Activated naive CD4-positive, alpha-beta T cell treated with anti-CD3 and anti-CD28 coated beads, Interleukin-2, amount 10 ng/mL, durations not matched to agents 7 days and 5 days (primary cell): Measurements from ENCODE around the gene DNAI4.

Experiments
- CTCF ChIA-PET: fragments of 350-600 bp; sonication (Branson Sonifier 250); formaldehyde crosslinking; loops from one replicate; lab custom pipeline; 2021; ENCODE audit warnings: antibody characterized with exemption; lab: Charles Lee
- DNase-seq: peaks from one replicate; pipeline ENCODE4 v3.0.0-alpha.2; 2020
- H3K27ac Mint-ChIP-seq: one replicate; pipeline ENCODE4 v1.8.0; 2021; ENCODE audit warnings: mild to moderate bottlenecking, moderate library complexity, mixed read lengths
- H3K27me3 Mint-ChIP-seq: one replicate; pipeline ENCODE4 v1.8.0; 2021; ENCODE audit warnings: mild to moderate bottlenecking, mixed read lengths
- H3K36me3 Mint-ChIP-seq: one replicate; pipeline ENCODE4 v1.8.0; 2021; ENCODE audit warnings: mixed read lengths
- H3K4me1 Mint-ChIP-seq: one replicate; pipeline ENCODE4 v1.8.0; 2021; ENCODE audit warnings: mixed read lengths
- H3K4me3 Mint-ChIP-seq: one replicate; pipeline ENCODE4 v1.8.0; 2021; ENCODE audit warnings: mild to moderate bottlenecking, moderate library complexity, mixed read lengths
- H3K9me3 Mint-ChIP-seq: one replicate; pipeline ENCODE4 v1.8.0; 2021; ENCODE audit warnings: mixed read lengths

DNAI4 gene

DNA sequence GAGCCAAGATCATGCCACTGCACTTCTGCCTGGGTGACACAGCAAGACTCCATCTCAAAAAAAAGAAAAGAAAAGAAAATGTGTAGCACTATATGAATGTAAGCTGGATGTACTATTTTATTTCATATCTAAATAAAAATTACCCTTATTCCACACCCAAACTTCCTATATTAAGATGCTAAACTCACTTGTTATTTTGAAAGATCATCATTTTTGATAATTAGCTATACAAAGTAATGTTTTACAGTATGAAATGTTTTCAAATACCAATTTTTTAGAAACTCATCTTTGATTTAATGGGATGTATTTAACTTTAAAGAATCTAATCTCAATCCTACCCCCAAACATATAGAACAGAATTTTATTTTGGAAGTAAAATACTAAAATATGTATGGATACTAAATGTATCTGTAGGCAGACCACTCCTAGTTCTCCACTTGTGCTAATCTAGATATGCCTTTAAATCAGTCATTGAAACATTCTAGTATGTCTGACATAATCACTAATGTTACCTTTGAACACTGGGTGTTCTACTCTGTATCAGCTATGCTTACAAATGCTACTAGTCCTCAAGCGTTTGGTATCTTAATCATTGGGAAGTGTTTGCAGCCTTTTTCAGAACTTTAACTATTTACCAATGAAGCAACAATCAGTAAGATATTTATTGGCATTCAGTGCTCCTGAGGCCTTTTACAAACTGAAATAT, 13.0 kb upstream of the DNAI4 start:
- Mint-ChIP-seq H3K27ac (no peak overlapping the region), H3K4me3 (no peak overlapping the region), H3K9me3 (no peaks in the 10 kb centered on the region), H3K27me3 (no peaks in the 10 kb centered on the region), H3K4me1 (peaks cover 76% of the 10 kb centered on the region), H3K36me3 (peaks cover 29% of the 10 kb centered on the region)
- CTCF ChIA-PET = interaction anchor here (0.7 to 1.5 kb wide), 3 partner anchors 13 to 747 kb away, joined by 3 read pairs; partner anchors contain the start of genes DNAI4 and MIER1
- DNase-seq = no peak

DNA sequence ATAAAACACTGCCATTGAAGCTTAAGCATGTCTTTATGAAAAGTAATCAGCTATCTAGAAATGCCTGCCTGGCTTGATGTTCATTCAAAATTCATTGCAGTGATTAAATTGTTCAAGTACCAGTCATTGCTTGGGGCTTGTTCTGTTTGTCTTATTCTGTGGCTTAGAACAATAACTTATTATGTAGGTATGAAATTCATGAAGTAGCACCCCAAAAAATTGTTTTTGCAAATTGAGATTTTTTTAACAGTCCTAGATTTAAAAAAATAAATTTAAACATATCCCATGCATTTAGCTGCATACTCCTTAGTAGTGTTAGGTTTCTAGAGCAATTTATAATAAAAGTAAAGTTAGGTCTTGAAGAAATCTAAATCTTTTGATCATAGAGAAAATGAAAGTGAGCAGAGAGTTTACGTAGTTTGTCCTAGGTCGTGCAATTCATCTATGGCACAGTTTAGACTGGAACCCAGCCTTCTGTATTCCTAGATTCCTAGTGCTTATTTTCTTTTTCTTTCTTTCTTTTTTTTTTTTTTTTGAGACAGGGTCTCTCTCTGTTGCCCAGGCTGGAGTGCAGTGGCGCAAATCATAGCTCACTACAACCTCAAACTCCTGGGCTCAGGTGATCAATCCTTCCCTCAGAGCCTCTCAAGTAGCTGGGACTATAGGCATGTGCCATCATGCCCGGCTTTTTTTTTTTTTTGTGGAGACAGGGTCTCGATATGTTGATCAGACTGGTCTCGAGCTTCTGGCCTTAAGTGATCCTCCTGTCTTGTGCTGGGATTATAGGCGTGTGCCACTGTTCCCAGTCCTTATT, 9.4 kb upstream of the DNAI4 start:
- Mint-ChIP-seq H3K36me3 (peaks cover 21% of the 10 kb centered on the region), H3K4me1 (peaks cover 68% of the 10 kb centered on the region), H3K27ac (peak overlapping the region; percentile 90), H3K27me3 (no peaks in the 10 kb centered on the region), H3K4me3 (peak overlapping the region; percentile 67), H3K9me3 (no peaks in the 10 kb centered on the region)
- no peak for DNase-seq
- CTCF ChIA-PET = interaction anchor here (1.5 kb wide), 1 partner anchor 215 kb away, joined by 4 read pairs; no protein-coding TSS in a partner anchor

DNA sequence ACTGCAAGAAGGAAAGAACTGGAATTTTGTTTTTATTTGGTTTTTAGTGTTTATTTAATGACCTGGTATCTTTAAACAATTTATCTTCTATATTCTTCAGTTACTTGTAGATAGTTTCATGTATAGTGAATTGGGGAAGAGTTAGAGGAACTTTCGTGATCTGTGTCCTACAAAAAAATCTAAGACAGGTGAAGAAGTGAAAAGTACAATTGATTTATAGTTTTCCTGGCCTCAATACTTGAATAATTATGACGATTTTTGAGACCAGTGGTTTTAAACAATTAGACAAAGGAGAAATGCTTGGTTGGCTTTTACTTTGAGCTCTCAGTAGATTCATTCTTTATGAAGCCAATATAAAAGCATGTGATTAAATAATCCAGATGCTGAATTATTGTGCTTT, 7.6 kb upstream of the DNAI4 start:
- peak overlapping the region; percentile 59 for H3K4me3 Mint-ChIP-seq
- no peaks in the 10 kb centered on the region for H3K27me3 Mint-ChIP-seq
- CTCF ChIA-PET = no interaction called here
- H3K36me3 Mint-ChIP-seq = peaks cover 25% of the 10 kb centered on the region
- H3K27ac Mint-ChIP-seq = peak overlapping the region; percentile 43
- no peak for DNase-seq
- H3K9me3 Mint-ChIP-seq = no peaks in the 10 kb centered on the region
- peaks cover 68% of the 10 kb centered on the region for H3K4me1 Mint-ChIP-seq

DNA sequence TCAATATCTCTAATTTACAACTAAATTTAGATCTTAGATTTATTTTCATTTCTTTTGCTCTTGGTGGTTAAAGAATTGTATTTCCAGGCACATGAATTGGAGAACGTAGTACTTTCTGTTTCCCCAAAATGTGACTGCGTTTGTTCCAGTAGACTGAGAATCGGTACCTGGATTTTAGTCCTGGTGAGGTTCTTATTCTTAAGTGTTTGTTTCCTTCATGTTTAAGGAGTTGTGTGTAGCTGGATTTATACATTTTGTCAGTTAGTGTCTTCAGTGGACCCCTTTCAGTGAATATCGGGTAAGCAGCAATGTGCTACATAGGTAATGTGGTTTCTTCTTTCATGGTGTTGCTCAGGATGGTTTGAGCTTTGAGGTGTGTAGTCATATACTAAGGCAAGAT, 6.9 kb upstream of the DNAI4 start:
- Mint-ChIP-seq H3K4me1 (peaks cover 68% of the 10 kb centered on the region), H3K36me3 (peaks cover 28% of the 10 kb centered on the region), H3K27ac (peak overlapping the region; percentile 87), H3K4me3 (peak overlapping the region; percentile 78), H3K9me3 (no peaks in the 10 kb centered on the region), H3K27me3 (no peaks in the 10 kb centered on the region)
- no peak for DNase-seq
- CTCF ChIA-PET = no interaction called here

DNA sequence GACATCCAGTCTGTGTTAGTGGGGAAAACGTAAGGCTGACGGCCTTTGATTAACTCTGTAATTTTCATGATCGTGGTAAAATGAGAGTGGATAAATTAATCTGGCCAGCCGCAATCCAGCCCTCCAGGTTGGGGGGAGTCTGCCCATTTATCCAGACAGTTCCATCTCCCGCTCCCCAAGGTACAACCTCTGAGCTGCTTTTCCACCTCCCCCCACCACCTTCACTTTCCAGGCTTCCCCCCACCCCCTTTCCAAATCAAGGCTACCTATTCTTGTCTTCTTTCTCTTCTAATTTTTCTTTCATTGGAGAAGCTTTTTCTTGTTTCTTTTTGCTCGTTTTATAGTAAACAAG, 6.1 kb upstream of the DNAI4 start:
- peak overlapping the region; percentile 78 for H3K4me3 Mint-ChIP-seq
- no peaks in the 10 kb centered on the region for H3K27me3 Mint-ChIP-seq
- peak; percentile 29 for DNase-seq
- H3K4me1 Mint-ChIP-seq = peaks cover 72% of the 10 kb centered on the region
- peaks cover 24% of the 10 kb centered on the region for H3K36me3 Mint-ChIP-seq
- CTCF ChIA-PET = interaction anchor here (0.9 kb wide), 1 partner anchor 161 kb away, joined by 3 read pairs; no protein-coding TSS in a partner anchor
- H3K9me3 Mint-ChIP-seq = no peaks in the 10 kb centered on the region
- H3K27ac Mint-ChIP-seq = peak overlapping the region; percentile 87

DNA sequence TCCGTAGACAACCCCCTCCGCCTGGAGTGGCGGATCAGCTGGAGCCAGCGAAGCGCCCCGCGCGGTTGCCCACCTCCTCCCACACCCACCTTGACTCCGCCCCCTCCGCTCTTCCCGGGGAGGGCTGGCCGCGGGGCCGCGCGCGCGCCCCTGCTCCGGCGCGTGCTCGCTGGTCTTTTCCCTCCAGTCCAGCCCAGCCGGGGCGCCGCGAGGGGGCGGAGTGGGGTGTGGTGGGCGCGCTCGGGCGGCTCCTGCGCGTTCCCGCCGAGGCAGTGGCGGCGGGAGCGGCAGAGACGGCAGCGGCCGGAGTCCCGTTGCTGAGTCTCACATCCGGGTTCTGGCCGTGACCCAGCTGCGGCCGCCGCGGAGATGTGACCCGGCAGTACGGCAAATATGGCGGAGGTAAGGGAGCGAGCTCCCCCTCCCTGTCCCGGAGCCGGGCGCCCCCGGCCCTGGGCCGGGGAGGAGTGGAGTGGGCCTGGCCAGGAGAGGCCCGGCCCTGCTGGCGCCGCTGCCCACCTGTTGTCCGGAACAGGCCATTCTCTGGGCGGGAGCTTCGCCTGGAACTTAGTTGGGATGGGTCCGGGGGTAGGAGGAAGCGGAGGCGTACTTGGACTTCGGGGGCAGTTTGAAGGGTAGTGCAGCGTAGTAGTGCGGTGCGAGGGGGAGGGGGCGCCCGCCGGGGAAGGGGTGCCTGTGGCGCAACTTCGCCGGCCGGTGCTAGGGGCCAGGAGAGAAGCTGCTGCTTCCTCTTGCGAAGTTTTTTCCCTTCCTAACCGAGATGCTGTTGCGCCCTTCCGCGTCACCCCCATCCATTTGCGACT, 5.6 kb upstream of the DNAI4 start:
- peaks cover 69% of the 10 kb centered on the region for H3K4me1 Mint-ChIP-seq
- peak overlapping the region; percentile 87 for H3K27ac Mint-ChIP-seq
- CTCF ChIA-PET = interaction anchor here (0.9 kb wide), 1 partner anchor 161 kb away, joined by 3 read pairs; no protein-coding TSS in a partner anchor
- H3K9me3 Mint-ChIP-seq = no peaks in the 10 kb centered on the region
- DNase-seq = peak; percentile 93
- peaks cover 1% of the 10 kb centered on the region for H3K27me3 Mint-ChIP-seq
- peaks cover 18% of the 10 kb centered on the region for H3K36me3 Mint-ChIP-seq
- H3K4me3 Mint-ChIP-seq = peak overlapping the region; percentile 78

DNA sequence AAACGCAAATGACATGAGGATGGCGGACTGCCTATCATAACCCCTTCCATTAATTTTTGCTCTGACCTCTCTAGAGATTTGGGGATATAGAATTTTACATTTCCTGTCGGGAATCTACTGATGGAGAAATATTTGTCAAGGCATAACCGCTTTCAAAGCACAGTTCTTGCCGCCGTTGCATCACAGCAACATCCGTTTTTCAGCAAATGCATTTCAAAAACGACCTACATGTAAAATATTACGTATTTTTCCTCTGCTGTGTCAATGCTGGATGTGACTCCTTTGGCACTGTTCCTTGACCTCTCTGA, 5.0 kb upstream of the DNAI4 start:
- CTCF ChIA-PET = interaction anchor here (0.9 kb wide), 1 partner anchor 160 kb away, joined by 3 read pairs; no protein-coding TSS in a partner anchor
- Mint-ChIP-seq H3K9me3 (no peaks in the 10 kb centered on the region), H3K4me1 (peaks cover 64% of the 10 kb centered on the region), H3K27me3 (peaks cover 7% of the 10 kb centered on the region), H3K4me3 (peak overlapping the region; percentile 78), H3K36me3 (peaks cover 18% of the 10 kb centered on the region), H3K27ac (peak overlapping the region; percentile 87)
- no peak for DNase-seq

DNA sequence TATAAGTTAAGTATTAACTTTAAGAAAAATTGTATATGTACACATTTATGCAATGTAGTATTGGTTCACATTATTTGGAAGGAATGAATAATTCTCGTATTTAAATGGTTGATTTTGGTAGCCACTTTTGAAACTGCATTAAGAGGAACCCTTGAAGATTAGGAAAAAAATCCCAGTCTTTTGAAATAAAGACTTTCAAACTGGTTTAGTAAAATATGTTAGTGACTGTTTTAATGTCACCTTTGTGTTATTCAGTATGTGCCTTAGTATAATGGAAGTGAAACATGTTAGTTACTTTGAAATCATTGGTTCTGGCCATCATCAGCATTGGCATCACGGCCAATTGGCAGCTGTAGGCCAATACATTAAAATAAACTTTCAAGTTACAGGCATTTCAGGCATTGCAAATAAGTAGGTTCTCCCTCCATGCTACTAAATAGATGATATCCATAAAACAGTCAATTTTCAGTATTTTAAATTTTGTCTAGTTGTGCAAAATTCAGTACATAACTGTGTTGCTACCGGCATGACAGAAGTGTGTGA, 4.6 kb upstream of the DNAI4 start:
- Mint-ChIP-seq H3K27ac (peak overlapping the region; percentile 87), H3K9me3 (no peaks in the 10 kb centered on the region), H3K27me3 (peaks cover 10% of the 10 kb centered on the region), H3K4me3 (peak overlapping the region; percentile 78), H3K36me3 (peaks cover 18% of the 10 kb centered on the region), H3K4me1 (peaks cover 64% of the 10 kb centered on the region)
- CTCF ChIA-PET = no interaction called here
- DNase-seq = no peak

DNA sequence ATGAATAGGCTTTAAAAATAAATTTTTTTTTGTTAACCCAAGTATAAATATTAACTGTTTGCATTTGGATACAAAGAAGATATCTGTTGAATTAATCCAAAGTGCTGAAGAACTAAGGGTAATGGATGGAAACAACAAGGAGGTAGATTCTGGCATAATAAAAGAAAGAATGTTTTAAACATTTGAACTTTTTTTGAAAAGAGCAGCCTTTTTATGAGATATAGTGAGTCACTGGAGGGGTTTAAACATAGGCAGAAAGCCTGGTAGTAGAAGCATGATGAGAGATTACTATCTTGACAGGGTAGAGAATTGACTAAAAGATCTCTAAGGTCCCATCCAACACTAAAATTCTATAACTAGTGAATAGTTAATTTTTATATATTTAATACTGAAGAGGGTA, 2.9 kb upstream of the DNAI4 start:
- Mint-ChIP-seq H3K36me3 (peaks cover 17% of the 10 kb centered on the region), H3K27ac (no peak overlapping the region), H3K9me3 (no peaks in the 10 kb centered on the region), H3K4me3 (no peak overlapping the region), H3K27me3 (peaks cover 10% of the 10 kb centered on the region), H3K4me1 (peaks cover 62% of the 10 kb centered on the region)
- DNase-seq = no peak
- CTCF ChIA-PET = interaction anchor here (1.4 kb wide), 1 partner anchor 163 kb away, joined by 5 read pairs; no protein-coding TSS in a partner anchor

DNA sequence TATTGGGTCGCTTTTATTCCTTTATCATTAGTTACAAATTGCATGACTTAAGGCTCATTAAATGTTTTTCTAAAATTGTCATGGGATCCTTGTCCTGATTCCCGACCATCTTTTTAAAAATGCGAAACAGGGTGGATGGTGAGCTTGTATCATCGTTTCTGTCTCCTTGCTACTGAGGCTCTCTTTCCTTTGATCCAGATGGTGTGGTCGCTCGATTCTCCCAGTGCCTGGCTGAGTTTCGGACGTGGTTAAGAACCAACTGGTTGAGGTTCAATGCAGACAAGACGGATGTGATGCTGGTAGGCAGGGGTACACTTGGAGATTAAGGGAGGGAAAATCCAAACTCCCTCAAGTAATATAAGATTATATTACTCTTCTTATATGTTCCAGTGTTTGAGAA, 1.3 kb upstream of the DNAI4 start:
- CTCF ChIA-PET = no interaction called here
- no peak for DNase-seq
- peaks cover 15% of the 10 kb centered on the region for H3K36me3 Mint-ChIP-seq

DNA sequence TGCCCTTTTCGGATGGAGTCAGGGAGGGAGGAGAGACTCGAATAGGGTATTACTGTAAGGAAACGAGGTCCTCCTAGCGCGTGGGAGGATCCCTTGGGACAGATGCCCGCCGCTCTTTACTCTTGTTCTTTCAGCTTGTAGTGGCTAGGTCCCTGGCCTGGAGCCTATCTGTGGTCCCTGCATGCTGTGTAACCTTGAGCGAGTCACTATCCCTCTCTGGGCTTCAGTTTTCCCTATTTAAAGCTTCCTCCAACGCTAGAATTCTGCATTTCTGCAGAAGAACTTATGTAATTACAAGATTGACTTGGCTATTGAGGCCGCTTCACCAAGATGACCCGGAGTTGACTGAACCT, 878 bp upstream of the DNAI4 start:
- H3K27me3 Mint-ChIP-seq = peaks cover 10% of the 10 kb centered on the region
- no peak for DNase-seq
- CTCF ChIA-PET = no interaction called here
- no peaks in the 10 kb centered on the region for H3K9me3 Mint-ChIP-seq
- peak overlapping the region; percentile 91 for H3K27ac Mint-ChIP-seq
- peak overlapping the region; percentile 96 for H3K4me3 Mint-ChIP-seq
- H3K4me1 Mint-ChIP-seq = peaks cover 59% of the 10 kb centered on the region
- peaks cover 14% of the 10 kb centered on the region for H3K36me3 Mint-ChIP-seq

More for the DNA sequence above, 1.3 kb upstream of the DNAI4 start:
- Mint-ChIP-seq H3K27me3 (peaks cover 10% of the 10 kb centered on the region), H3K4me3 (peak overlapping the region; percentile 96), H3K27ac (peak overlapping the region; percentile 91), H3K9me3 (no peaks in the 10 kb centered on the region), H3K4me1 (peaks cover 59% of the 10 kb centered on the region)

DNA sequence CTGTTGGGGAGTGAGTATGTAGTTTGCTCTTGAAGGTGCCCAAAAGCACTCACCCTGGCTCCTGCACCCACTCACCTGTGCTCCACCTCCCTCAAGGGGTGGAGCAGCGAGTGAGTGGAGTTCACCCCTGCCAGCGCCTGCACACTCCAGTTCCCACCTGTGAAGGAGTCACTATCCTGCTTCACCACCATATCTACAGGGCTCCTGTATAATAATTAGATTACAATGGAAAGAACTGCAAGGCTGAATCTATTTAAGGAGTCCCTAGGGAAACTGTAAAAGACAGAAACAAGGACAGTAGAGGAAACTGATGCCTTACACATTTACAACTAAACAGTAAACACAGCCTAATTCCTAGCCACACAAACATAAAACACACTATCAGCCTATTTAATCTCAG, 4.1 kb downstream of the DNAI4 start:
- Mint-ChIP-seq H3K4me3 (no peak overlapping the region), H3K4me1 (peaks cover 20% of the 10 kb centered on the region), H3K9me3 (peaks cover 6% of the 10 kb centered on the region), H3K27me3 (peaks cover 10% of the 10 kb centered on the region), H3K27ac (no peak overlapping the region), H3K36me3 (peaks cover 17% of the 10 kb centered on the region)
- CTCF ChIA-PET = no interaction called here
- DNase-seq = no peak

DNA sequence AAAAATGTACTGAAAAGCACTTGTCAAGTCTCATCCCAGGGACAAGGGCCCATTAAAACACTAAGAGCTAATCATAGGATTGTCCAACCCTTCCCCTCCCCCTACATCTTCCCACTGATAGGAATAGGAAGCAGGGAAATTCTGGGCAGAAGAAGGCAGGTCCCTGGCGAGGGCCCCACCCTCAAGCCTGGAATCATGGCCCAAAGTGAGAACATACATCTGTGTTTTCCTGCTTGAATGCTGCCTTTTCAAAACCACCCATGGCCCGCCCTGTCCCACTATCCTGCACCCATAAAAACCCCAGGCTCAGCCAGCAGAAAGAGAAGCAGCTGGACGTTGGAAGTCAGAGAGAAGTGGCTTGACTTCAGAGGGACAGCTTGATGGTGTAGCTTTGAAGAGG, 4.8 kb downstream of the DNAI4 start:
- H3K9me3 Mint-ChIP-seq = peaks cover 6% of the 10 kb centered on the region
- H3K27ac Mint-ChIP-seq = no peak overlapping the region
- H3K4me1 Mint-ChIP-seq = peaks cover 20% of the 10 kb centered on the region
- peaks cover 17% of the 10 kb centered on the region for H3K36me3 Mint-ChIP-seq
- CTCF ChIA-PET = no interaction called here
- DNase-seq = no peak
- peaks cover 5% of the 10 kb centered on the region for H3K27me3 Mint-ChIP-seq
- H3K4me3 Mint-ChIP-seq = no peak overlapping the region

DNA sequence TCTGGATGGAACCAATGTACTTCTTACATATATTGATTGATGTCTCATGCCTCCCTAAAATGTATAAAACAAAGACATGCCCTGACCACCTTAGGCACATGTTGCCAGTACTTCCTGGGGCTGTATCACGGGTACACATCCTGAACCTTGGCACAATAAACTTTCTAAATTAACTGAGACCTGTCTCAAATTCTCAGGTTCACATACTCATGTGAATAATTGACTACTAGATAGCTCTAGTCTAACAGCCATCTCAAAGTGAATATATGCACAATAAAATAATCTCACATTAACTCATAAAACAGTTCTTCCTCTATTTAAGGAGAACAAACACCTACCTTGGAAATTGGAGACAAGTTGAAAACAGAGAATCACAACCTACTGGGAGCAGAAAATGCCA, 5.6 kb downstream of the DNAI4 start:
- CTCF ChIA-PET = interaction anchor here (1.1 kb wide), 1 partner anchor 180 kb away, joined by 3 read pairs; no protein-coding TSS in a partner anchor
- H3K27ac Mint-ChIP-seq = no peak overlapping the region
- H3K4me1 Mint-ChIP-seq = peaks cover 18% of the 10 kb centered on the region
- H3K4me3 Mint-ChIP-seq = no peak overlapping the region
- no peaks in the 10 kb centered on the region for H3K27me3 Mint-ChIP-seq
- peaks cover 6% of the 10 kb centered on the region for H3K9me3 Mint-ChIP-seq
- DNase-seq = no peak
- H3K36me3 Mint-ChIP-seq = peaks cover 17% of the 10 kb centered on the region
